Activated gamma-delta T cell treated with anti-CD3 and anti-CD28 coated beads, Interleukin-2, amount 50 U/mL, for 16 hours (primary cell): ENCODE results near the gene SGK1.

Experiments used
- DNase-seq: peaks from one replicate; pipeline ENCODE4 v3.0.0-alpha.2; 2020; ENCODE audit warnings: low read depth

The SGK1 gene

DNA sequence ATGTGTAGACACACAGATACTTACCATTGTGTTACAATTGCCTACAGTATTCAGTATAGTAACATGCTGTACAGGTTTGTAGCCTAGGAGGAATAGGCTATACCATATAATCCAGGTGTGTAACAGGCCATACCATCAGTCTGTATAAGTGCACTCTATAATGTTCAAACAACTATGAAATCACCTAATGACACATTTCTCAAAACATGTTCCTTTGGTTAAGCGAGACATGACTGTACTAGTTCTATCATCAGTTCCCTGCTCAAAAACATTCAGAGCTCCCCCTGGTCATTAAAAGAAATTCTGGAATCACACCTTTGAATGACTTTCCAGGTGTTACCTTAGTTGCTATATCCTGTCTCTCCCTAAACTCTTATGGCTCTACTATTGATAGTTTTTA lies 195.1 kb downstream of the SGK1 start:
- DNase-seq, result no peak

DNA sequence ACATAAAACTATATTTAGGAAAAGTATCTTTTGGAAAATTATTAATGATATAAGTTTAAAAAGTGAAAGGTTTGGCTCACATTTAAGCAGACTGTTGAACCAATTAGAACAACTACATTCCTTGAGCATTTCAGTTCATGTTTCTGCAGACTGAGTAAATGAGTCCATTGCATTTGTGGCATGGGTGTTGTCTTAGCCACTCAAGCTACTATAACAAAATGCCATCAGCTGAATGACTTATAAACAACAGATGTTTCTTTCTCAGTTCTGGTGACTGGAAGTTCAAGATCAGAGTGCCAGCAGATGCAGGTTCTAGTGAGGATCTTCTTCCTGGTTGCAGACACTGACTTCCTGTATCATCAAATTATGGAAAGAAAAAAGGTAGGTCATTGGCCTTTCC lies 198.4 kb downstream of the SGK1 start:
- no peak for DNase-seq
